Hepatocyte (in vitro differentiated cells): ENCODE data around the gene TTC28.

Experiments used
- CTCF ChIP-seq: fragments of 200-600 bp; sonication (generic); IDR thresholded peaks from 2 replicates; pipeline ENCODE4 v1.5.1; 2016; ENCODE audit warnings: antibody characterized with exemption, mild to moderate bottlenecking; ENCODE audit not compliant: poor library complexity
- EZH2 ChIP-seq: fragments of 200-600 bp; sonication (generic); IDR thresholded peaks from 2 replicates; pipeline ENCODE4 v1.6.1; 2016; ENCODE audit warnings: antibody characterized with exemption, mild to moderate bottlenecking, borderline replicate concordance
- EZH2phosphoT487 ChIP-seq: fragments of 200-600 bp; sonication (generic); IDR thresholded peaks from one replicate; pipeline ENCODE4 v1.6.1; 2018; ENCODE audit warnings: antibody characterized with exemption, mild to moderate bottlenecking, low read depth, moderate library complexity; ENCODE audit not compliant: unreplicated experiment, severe bottlenecking

GRCh38 chr22:27952091-27952490 lies 727.5 kb downstream of the TTC28 start:
- TF ChIP-seq CTCF (no peak), EZH2 (no peak), EZH2phosphoT487 (no peak)
